GM18520 (cell line): ENCODE results near the gene ZNF418.

ENCODE experiments used
- ATAC-seq: cut with Tn5 transposase; IDR thresholded peaks from one replicate; pipeline ENCODE4 v1.9.1; 2021; ENCODE audit not compliant: unreplicated experiment

ZNF418 gene

GRCh38 chr19:57934820-57935665 lies at the start of gene ZNF418:
Gene ZNF418, minus strand, starts transcription at chr19:57935402. Its CDS starts 1,580 bp downstream, at chr19:57933822.
- ATAC-seq, result no peak

DNA sequence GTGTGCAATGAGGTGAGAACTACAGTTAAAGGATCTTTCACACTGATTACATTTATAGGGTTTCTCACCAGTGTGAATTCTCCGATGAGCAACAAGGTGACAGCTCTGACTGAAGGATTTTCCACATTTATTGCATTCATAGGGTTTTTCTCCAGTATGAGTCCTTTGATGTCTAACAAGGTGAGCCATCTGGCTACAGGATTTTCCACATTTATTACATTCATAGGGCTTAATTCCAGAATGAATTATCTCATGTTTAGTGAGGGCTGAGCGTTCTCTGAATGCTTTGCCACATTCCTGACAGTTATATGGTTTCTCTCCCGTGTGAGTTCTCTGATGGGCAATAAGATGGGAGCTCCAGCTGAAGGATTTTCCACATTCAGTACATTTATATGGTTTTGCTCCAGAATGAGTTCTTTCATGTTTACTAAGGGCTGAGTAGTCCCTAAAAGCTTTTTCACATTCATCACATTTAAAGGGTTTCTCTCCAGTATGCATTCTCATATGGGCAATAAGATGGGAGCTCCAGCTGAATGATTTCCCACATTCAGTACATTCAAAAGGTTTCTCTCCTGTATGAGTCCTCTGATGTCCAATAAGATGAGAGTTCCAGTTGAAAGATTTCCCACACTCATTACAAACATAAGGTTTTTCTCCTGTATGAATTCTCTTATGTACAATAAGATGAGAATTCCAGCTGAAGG lies 43.5 kb upstream of the ZNF418 start:
- ATAC-seq, result no peak

DNA sequence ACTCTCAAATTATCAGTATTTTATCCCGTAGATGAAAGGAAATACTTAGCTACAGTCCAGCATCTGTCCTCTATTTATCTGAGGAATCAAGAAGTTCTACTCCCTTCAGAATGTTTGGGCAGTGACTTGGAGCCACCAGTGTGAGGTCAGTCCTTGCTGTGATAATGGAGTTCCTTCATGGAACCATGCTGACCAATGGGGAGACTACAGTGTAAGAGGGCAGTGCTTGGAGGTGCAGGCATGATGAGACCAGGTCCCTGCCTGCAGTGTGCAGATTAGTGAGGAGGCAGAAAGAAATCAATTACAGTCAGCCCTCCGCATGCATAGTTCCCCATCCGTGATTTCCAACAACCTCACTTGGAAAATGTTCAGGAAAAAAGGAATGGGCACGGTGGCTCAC lies 39.2 kb upstream of the ZNF418 start, which contains the start of gene C19orf18:
C19orf18 (minus strand) TSS at position 101 of the 400 bp plus-strand sequence. CDS start 102 bp downstream, outside the sequence.
- ATAC-seq, result no peak

- ATAC-seq, result no peak
Observed at GRCh38 chr19:57964761-57965160, 29.6 kb upstream of the ZNF418 start.

DNA sequence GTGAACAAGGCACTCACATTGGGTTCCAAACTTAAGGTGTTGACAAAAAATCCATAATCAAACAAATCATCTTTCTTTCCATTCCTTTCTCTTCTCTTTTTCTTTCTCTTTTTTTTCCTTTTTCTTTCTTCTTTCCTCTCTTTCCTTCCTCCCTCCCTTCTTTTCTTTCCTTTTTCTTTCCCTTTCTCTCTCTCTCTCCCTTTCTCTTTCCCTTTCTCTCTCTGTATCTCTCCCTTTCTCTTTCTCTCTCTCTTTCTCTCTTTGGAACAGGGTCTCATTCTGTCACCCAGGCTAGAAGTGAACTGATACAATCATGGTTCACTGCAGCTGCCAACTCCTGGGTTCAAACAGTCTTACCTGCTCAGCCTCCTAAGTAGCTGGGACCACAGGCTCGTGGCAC lies 26.6 kb upstream of the ZNF418 start:
- no peak for ATAC-seq

- no peak for ATAC-seq
Observed at GRCh38 chr19:57954996-57955395, 19.8 kb upstream of the ZNF418 start.

- ATAC-seq, result no peak
Observed at GRCh38 chr19:57949702-57950101, 14.5 kb upstream of the ZNF418 start.

DNA sequence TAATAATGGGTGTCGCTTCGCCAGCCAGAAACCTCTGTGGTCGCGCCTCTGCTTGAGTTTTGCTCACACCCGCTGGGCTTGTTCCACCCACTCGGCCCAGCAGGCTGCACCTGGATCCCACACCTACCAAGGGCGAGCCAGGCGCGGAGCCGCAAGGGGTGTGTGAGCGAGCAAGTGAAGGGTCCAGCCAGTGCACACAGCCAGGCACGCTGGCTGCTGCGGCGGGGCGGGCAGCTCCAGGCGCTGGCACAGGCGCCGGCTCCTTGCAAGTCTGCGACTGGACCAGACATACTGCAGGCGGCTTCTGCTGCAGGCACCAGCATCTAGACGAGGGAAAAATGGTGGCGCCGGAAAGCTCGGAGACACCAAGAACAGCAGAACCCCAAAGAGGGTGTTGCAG lies 14.1 kb upstream of the ZNF418 start:
- ATAC-seq, result no peak

- ATAC-seq, result peak; percentile 50
Observed at GRCh38 chr19:57947419-57948134, 12.4 kb upstream of the ZNF418 start, which contains the start of gene ZNF256. Gene ZNF256, minus strand, starts transcription at chr19:57947706. Its CDS starts 232 bp downstream, at chr19:57947474.

DNA sequence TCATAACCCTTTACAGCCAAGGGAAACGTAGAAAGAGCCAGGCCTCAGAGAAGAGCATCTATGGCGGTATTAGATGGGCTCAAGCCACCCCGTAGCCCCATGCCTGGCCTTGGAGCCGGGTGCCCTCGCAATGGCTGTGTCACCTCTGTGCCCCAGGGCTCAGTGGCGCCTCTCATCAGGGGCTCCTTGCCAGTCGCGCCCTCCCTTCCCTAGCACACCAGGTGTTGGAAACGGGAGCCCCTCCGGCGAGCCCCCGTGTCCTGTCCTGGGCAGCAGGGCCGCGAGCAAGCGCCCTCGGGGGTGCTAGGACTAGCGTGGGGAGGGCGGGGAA lies 11.9 kb upstream of the ZNF418 start:
- no peak for ATAC-seq

GRCh38 chr19:57946316-57946715 lies 11.1 kb upstream of the ZNF418 start:
- ATAC-seq, result no peak

GRCh38 chr19:57941593-57941992 lies 6.4 kb upstream of the ZNF418 start:
- no peak for ATAC-seq

- no peak for ATAC-seq
Observed at GRCh38 chr19:57935731-57936130, 529 bp upstream of the ZNF418 start.

DNA sequence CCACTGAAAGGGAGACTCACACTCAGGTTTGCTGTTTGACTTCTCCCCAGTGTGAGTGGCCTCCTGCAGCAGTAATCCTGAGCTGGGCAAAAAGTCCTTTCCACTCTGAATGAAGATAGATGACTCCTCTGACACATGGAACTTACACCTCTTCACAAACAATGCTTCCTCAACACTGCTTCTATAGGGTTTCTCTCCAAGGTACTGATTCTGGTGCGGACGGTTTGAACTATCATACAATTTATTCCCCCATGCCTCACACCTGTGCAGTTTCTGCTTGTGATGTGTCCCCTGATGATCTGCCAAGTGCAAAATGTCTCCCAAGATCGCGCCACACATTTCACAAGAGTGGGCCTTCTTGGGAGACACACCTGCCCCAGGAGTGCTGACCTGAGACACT lies 7.6 kb downstream of the ZNF418 start:
- no peak for ATAC-seq

DNA sequence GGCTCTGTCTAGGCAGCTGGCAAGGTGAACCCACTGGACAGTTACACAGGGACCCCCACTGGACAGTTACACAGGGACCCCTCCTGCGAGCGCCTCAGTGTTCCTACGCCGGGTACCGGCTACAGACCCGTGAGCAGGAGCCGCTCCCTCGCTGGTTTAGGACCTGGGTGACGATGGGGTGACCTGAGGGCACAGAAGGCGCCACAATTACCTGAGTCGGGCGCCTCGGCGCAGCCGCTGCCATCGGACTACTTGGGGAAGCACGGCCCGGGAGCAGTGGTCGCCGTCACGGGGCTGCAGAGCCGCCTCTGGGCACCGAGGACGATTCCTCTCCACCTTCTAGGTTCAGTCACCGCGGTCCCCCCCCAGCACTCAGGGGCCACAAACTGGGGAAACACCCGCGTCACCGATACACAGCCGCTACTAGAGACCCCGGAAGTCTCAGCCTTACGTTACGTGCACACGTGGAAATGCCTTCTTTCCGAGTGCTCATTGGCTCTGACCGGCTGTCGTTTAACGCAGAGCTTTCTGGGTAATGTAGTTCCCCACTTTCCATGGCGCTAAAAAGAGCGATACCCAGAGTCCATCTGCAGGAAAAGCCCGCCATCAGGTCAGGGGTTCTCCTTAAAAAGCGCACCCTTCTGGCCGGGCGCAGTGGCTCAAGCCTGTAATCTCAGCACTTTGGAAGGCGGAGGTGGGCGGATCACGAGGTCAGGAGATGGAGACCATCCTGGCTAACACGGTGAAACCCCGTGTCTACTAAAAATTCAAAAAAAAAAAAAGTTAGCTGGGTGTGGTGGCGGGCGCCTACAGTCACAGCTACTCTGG lies 18.8 kb downstream of the ZNF418 start, which contains the start of gene ZNF417:
ZNF417 (minus strand) TSS at position 425 of the 828 bp plus-strand sequence; CDS start at position 244, 181 bp downstream.
- ATAC-seq, result peak; percentile 98

- no peak for ATAC-seq
Observed at GRCh38 chr19:57914531-57914930, 20.7 kb downstream of the ZNF418 start.

GRCh38 chr19:57907394-57907793 lies 27.8 kb downstream of the ZNF418 start:
- no peak for ATAC-seq

DNA sequence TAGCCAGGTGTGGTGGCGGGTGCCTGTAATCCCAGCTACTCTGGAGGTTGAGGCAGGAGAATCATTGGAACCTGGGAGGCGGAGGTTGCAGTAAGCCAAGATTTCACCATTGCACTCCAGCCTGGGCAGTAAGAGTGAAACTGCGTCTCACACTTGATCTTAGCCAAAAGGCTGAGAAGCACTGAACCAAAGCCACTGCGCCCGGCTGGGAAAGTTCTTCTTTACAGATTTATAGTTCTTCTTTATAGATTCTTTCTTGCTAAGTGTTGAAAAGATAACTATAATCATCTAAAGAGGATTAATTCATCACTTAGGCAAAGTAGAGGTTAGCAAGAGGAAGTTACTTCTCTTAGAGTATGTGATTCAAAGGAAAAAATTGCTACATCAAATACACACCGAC lies 29.9 kb downstream of the ZNF418 start:
- no peak for ATAC-seq

- ATAC-seq, result no peak
Observed at GRCh38 chr19:57903618-57904184, 31.5 kb downstream of the ZNF418 start.

DNA sequence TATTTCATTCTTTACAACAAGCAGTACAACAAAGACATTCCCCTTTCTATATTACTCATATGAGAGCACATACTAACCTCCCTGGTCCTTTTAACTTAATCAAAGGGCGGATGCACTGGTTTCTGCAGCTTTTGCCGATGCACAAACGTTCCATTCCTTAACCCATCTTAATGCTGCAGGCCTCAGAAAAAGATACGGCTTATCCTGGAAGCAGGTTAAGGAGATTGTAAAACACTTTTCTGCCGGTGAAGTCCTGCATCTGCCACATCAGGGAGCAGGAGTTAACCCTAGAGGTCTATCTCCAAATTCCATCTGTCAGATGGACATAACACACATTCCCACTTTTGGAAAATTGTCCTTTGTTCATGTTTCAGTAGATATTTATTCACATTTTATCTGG lies 34.9 kb downstream of the ZNF418 start:
- ATAC-seq, result no peak
